H9 (cell line): ENCODE data around the gene STIM2. TPM values are rescaled to one million over a fixed set of nuclear protein-coding genes. Genes with fewer than 3 reads are reported as not detected.
A peak's percentile ranks its signal among the peaks of the same experiment; 100 is the strongest.

Source experiments
- DNase-seq: peaks from one replicate; pipeline ENCODE4 v3.0.0-alpha.2; 2017
- H2AFZ ChIP-seq: one replicate; pipeline ENCODE4 v1.6.1; 2013; ENCODE audit warnings: mild to moderate bottlenecking, low read length, control low read depth, moderate library complexity
- H2AK5ac ChIP-seq: 2 replicates; pipeline ENCODE4 v1.6.1; 2013; ENCODE audit warnings: low read length, control low read depth, mixed read lengths; ENCODE audit not compliant: insufficient read length
- H2BK120ac ChIP-seq: one replicate; pipeline ENCODE4 v1.6.1; 2013; ENCODE audit warnings: low read depth, mild to moderate bottlenecking, low read length, control low read depth, inconsistent platforms; ENCODE audit not compliant: poor library complexity, severe bottlenecking
- H2BK12ac ChIP-seq: 2 replicates; pipeline ENCODE4 v1.6.1; 2013; ENCODE audit warnings: low read length, control low read depth, mixed read lengths, low read depth; ENCODE audit not compliant: insufficient read length
- H2BK15ac ChIP-seq: 2 replicates; pipeline ENCODE4 v1.6.1; 2013; ENCODE audit warnings: low read depth, low read length, control low read depth
- H2BK20ac ChIP-seq: one replicate; pipeline ENCODE4 v1.6.1; 2013; ENCODE audit warnings: low read depth, mild to moderate bottlenecking, low read length, control low read depth, inconsistent platforms; ENCODE audit not compliant: poor library complexity, severe bottlenecking
- H2BK5ac ChIP-seq: 2 replicates; pipeline ENCODE4 v1.6.1; 2013; ENCODE audit warnings: low read length, control low read depth, mixed read lengths; ENCODE audit not compliant: insufficient read length
- H3K14ac ChIP-seq: 2 replicates; pipeline ENCODE4 v1.6.1; 2013; ENCODE audit warnings: low read length, control low read depth; ENCODE audit not compliant: insufficient read depth
- H3K18ac ChIP-seq: 2 replicates; pipeline ENCODE4 v1.6.1; 2013; ENCODE audit warnings: low read depth, mild to moderate bottlenecking, mixed read lengths, low read length, control low read depth; ENCODE audit not compliant: insufficient read length
- H3K23ac ChIP-seq: 2 replicates; pipeline ENCODE4 v1.6.1; 2013; ENCODE audit warnings: low read length, control low read depth, mixed read lengths, low read depth; ENCODE audit not compliant: insufficient read length
- H3K23me2 ChIP-seq: 2 replicates; pipeline ENCODE4 v1.6.1; 2013; ENCODE audit warnings: low read depth, mild to moderate bottlenecking, mixed read lengths, low read length, control low read depth; ENCODE audit not compliant: insufficient read length, poor library complexity, severe bottlenecking
- H3K27ac ChIP-seq: 2 replicates; pipeline ENCODE4 v1.5.1; 2013; ENCODE audit warnings: low read length, control low read depth, mixed read lengths, low read depth; ENCODE audit not compliant: insufficient read length
- H3K27me3 ChIP-seq: 2 replicates; pipeline ENCODE4 v1.6.1; 2013; ENCODE audit warnings: low read length, control low read depth, inconsistent platforms; ENCODE audit not compliant: insufficient read depth
- H3K4ac ChIP-seq: 2 replicates; pipeline ENCODE4 v1.6.1; 2013; ENCODE audit warnings: low read depth, mild to moderate bottlenecking, control low read depth, inconsistent platforms, low read length, moderate library complexity
- H3K4me1 ChIP-seq: 2 replicates; pipeline ENCODE4 v1.6.1; 2013; ENCODE audit warnings: low read length, control low read depth, inconsistent platforms; ENCODE audit not compliant: insufficient read depth
- H3K4me2 ChIP-seq: 2 replicates; pipeline ENCODE4 v1.6.1; 2013; ENCODE audit warnings: low read length, control low read depth, mixed read lengths; ENCODE audit not compliant: insufficient read length, insufficient read depth
- H3K56ac ChIP-seq: 2 replicates; pipeline ENCODE4 v1.6.1; 2013; ENCODE audit warnings: low read depth, mild to moderate bottlenecking, mixed read lengths, low read length, control low read depth; ENCODE audit not compliant: insufficient read length
- H3K79me1 ChIP-seq: 2 replicates; pipeline ENCODE4 v1.6.1; 2013; ENCODE audit warnings: low read depth, mild to moderate bottlenecking, moderate library complexity, low read length, control low read depth, inconsistent platforms; ENCODE audit not compliant: insufficient read depth, poor library complexity, severe bottlenecking
- H3K79me2 ChIP-seq: 2 replicates; pipeline ENCODE4 v1.6.1; 2013; ENCODE audit warnings: low read length, control low read depth, inconsistent platforms; ENCODE audit not compliant: insufficient read depth
- H3K9ac ChIP-seq: 2 replicates; pipeline ENCODE4 v1.6.1; 2013; ENCODE audit warnings: low read length, control low read depth, mixed read lengths; ENCODE audit not compliant: insufficient read length; ENCODE audit errors: extremely low read depth
- H3K9me3 ChIP-seq: one replicate; pipeline ENCODE4 v1.6.1; 2013; ENCODE audit warnings: low read depth, low read length, inconsistent platforms; ENCODE audit not compliant: control insufficient read depth
- H3T11ph ChIP-seq: one replicate; pipeline ENCODE4 v1.6.1; 2013; ENCODE audit warnings: mild to moderate bottlenecking, low read length, control low read depth, inconsistent platforms
- H4K20me1 ChIP-seq: one replicate; pipeline ENCODE4 v1.6.1; 2013; ENCODE audit not compliant: control insufficient read depth, insufficient read length, insufficient read depth
- H4K5ac ChIP-seq: 2 replicates; pipeline ENCODE4 v1.6.1; 2013; ENCODE audit warnings: low read depth, mild to moderate bottlenecking, mixed read lengths, low read length, control low read depth; ENCODE audit not compliant: insufficient read length
- H4K8ac ChIP-seq: replicated peaks from 2 replicates; pipeline ENCODE4 v1.6.1; 2013; ENCODE audit warnings: low read length, control low read depth, mixed read lengths, low read depth; ENCODE audit not compliant: insufficient read length
- H4K91ac ChIP-seq: 2 replicates; pipeline ENCODE4 v1.6.1; 2013; ENCODE audit warnings: low read depth, mild to moderate bottlenecking, moderate library complexity, mixed read lengths, low read length, control low read depth; ENCODE audit not compliant: insufficient read length
- H3K27ac Mint-ChIP-seq, 3 experiments: 2 replicates in 2 of 3; 3 replicates in 1 of 3; pipeline ENCODE4 v1.8.0; 2020 to 2021; ENCODE audit warnings: mixed read lengths in 3 of 3, mild to moderate bottlenecking in 1 of 3, moderate library complexity in 1 of 3
- H3K27me3 Mint-ChIP-seq: 2 replicates; pipeline ENCODE4 v1.8.0; 2021; ENCODE audit warnings: low read depth, mild to moderate bottlenecking, moderate library complexity, mixed read lengths
- H3K36me3 Mint-ChIP-seq, 3 experiments: 2 replicates in 2 of 3; 3 replicates in 1 of 3; pipeline ENCODE4 v1.8.0; 2020 to 2021; ENCODE audit warnings: low read depth in 3 of 3, mixed read lengths in 3 of 3; ENCODE audit not compliant: insufficient read depth in 1 of 3
- H3K4me1 Mint-ChIP-seq, 2 experiments: 2 replicates each; pipeline ENCODE4 v1.8.0; 2020; ENCODE audit warnings: mixed read lengths in 2 of 2
- H3K4me3 Mint-ChIP-seq, 2 experiments: 2 replicates in 1 of 2; 3 replicates in 1 of 2; pipeline ENCODE4 v1.8.0; 2020 to 2021; ENCODE audit warnings: mild to moderate bottlenecking in 2 of 2, mixed read lengths in 2 of 2, moderate library complexity in 1 of 2
- H3K9me3 Mint-ChIP-seq, 2 experiments: 2 replicates in 1 of 2; 3 replicates in 1 of 2; pipeline ENCODE4 v1.8.0; 2020; ENCODE audit warnings: mild to moderate bottlenecking in 2 of 2, mixed read lengths in 2 of 2, moderate library complexity in 1 of 2
- CTCF ChIP-seq: fragments of 200-600 bp; sonication (generic); conservative IDR thresholded peaks from 3 replicates; pipeline ENCODE4 v1.8.0; 2021; ENCODE audit warnings: antibody characterized with exemption, mild to moderate bottlenecking
- WGBS: extraction: QIAGEN DNeasy Blood & Tissue Kit; methylation state at CpG from one replicate; pipeline ENCODE4 v1.1.7; 2013; ENCODE audit warnings: missing lambda C conversion rate, low lambda C conversion rate, mixed read lengths; ENCODE audit not compliant: insufficient read length; ENCODE audit errors: extremely low coverage; 5-methylcytosine and 5-hydroxymethylcytosine counted together
- total RNA-seq: library from RNA; stranded (reverse); gene quantifications from 2 replicates; pipeline ENCODE4 v1.2.1, GENCODE V29; 2021

STIM2 gene
- total RNA-seq, 1 experiment from 2014 or later, result 26.2 TPM

DNA sequence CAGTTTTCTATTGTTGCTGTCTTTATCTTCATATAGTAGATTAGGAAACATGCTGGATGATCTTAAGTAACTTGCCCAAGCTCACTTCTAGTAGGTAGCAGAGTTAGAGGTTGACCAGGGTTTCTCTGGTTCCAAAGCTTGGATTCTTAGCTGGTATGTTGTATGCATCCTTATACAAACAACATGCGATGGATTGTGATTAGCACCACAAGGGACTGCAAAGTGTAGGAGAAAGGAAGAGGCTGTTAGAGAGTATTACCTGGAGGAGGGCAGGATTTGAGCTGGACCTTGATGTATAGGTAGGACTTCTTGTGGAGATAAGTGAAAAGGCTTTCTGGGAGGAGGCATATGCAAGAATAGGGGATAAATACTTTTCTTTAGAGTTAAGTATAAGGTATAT is 5.6 kb downstream of the STIM2 start:
- peaks cover 32 to 50% of the 10 kb centered on the region in 2 experiments for H3K4me1 Mint-ChIP-seq
- H3K14ac ChIP-seq, result no peak overlapping the region

More for the DNA sequence above, 5.6 kb downstream of the STIM2 start:
- no peak overlapping the region for H2AK5ac ChIP-seq
- DNase-seq, result no peak
- H3K4ac ChIP-seq, result no peak overlapping the region
- H3K27ac ChIP-seq, result no peak overlapping the region
- H3K9me3 ChIP-seq, result no peaks in the 10 kb centered on the region
- no peak overlapping the region for H2BK20ac ChIP-seq
- Mint-ChIP-seq H3K9me3 (no peaks in the 10 kb centered on the region; a peak in 1 of 5 replicates), H3K27ac (peak overlapping the region in 1 of 3 experiments; percentile 26; a peak in 1 of 7 replicates), H3K27me3 (peaks cover 3% of the 10 kb centered on the region; the same call in 1 of the 2 replicates), H3K36me3 (no peaks in the 10 kb centered on the region; a peak in 1 of 7 replicates), H3K4me3 (peak overlapping the region in 1 of 2 experiments; percentile 7; a peak in 1 of 5 replicates)
- H4K5ac ChIP-seq, result no peak overlapping the region
- no peak overlapping the region for H2BK5ac ChIP-seq
- H4K20me1 ChIP-seq, result no peaks in the 10 kb centered on the region
- no peak overlapping the region for H3K18ac ChIP-seq
- H3K79me2 ChIP-seq, result 0 out of 2 replicates have a peak, but pooled peaks cover 3% of the 10 kb centered on the region
- TF ChIP-seq CTCF, result no peak
- H3K4me2 ChIP-seq, result no peak overlapping the region
- peaks cover 3% of the 10 kb centered on the region; the same call in 1 of the 2 replicates for H3K4me1 ChIP-seq
- H3K23ac ChIP-seq, result no peak overlapping the region
- no peak overlapping the region for H3K56ac ChIP-seq
- H2BK12ac ChIP-seq, result no peak overlapping the region
- H2BK120ac ChIP-seq, result no peak overlapping the region
- H3T11ph ChIP-seq, result no peak overlapping the region
- H3K9ac ChIP-seq, result no peak overlapping the region
- no peak overlapping the region for H2BK15ac ChIP-seq
- no peak overlapping the region for H4K8ac ChIP-seq
- no peaks in the 10 kb centered on the region for H3K27me3 ChIP-seq
- H2AFZ ChIP-seq, result no peak overlapping the region
- no CpG with 5 or more reads among the region's 1 CpG for WGBS
- H3K79me1 ChIP-seq, result peaks cover 2% of the 10 kb centered on the region
- peaks cover 6% of the 10 kb centered on the region for H3K23me2 ChIP-seq
- no peak overlapping the region for H4K91ac ChIP-seq
